ENCODE results near the gene TMEM147.

The TMEM147 gene, protein sequence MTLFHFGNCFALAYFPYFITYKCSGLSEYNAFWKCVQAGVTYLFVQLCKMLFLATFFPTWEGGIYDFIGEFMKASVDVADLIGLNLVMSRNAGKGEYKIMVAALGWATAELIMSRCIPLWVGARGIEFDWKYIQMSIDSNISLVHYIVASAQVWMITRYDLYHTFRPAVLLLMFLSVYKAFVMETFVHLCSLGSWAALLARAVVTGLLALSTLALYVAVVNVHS

GRCh38 chr19:35545001-35545854 is at the start of gene TMEM147:
Gene TMEM147, plus strand, starts transcription at chr19:35545626. Its CDS starts 114 bp downstream, at chr19:35545740.
- peak; percentile 86 to 88 for DNase-seq (ENCODE audit: low read depth in 2 of 2)

DNA sequence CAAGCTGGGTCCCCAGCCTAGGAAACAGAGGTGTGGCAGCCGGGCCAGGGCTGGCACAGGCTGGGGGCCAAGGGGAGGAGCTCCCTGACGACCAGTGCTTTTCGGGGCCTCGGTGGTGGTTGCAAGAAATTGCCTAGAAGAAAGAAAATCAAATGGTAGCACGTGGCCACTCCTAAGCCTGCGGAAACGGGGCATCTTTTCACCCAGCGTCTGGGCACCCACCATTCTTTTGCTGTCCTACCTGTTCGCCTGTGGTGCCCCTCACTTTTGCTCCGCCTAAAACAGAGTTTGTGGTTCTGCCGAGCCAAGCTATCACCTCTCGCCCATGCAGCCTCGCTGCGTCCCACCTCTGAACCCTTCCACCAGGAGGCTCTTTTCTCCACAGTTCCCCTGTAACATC is 48.0 kb upstream of the TMEM147 start:
- DNase-seq (ENCODE audit: low read depth in 2 of 2) = no peak

GRCh38 chr19:35498220-35498619 is 47.2 kb upstream of the TMEM147 start:
- no peak for DNase-seq (ENCODE audit: low read depth in 2 of 2)

DNA sequence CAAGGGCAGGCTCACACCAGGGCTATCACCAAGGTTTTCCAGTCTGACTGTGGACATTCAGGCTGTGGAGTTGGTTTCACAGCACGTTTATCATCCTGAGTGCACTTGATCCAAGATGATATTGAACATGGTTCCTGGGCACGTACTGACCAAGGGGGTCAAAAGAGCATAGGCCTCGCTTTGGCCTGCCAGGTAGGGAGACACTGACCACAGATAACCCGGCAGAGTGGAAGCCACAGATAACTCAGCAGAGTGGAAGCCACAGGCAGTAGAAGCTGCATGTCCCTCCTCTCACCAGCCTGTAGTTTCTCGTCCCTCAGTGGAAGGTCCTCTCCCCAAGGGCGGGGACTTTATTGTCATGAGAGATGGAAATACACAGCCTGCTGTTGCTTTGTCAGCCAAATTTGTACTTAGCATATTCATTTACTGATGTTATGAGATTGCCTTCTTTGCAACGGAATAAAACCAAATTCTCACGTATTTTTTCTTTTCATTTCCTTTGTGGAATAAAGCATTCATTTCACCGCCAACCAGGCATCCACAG is 46.4 kb upstream of the TMEM147 start:
- no peak for DNase-seq (ENCODE audit: low read depth in 2 of 2)

GRCh38 chr19:35500611-35501010 is 44.8 kb upstream of the TMEM147 start:
- DNase-seq (ENCODE audit: low read depth in 2 of 2) = no peak

- DNase-seq (ENCODE audit: low read depth in 2 of 2) = no peak
These were observed 43.7 kb upstream of the TMEM147 start for GRCh38 chr19:35501684-35502083.

GRCh38 chr19:35502751-35503150 is 42.7 kb upstream of the TMEM147 start:
- DNase-seq (ENCODE audit: low read depth in 2 of 2) = no peak

GRCh38 chr19:35506011-35506410 is 39.4 kb upstream of the TMEM147 start:
- DNase-seq (ENCODE audit: low read depth in 2 of 2) = no peak

DNA sequence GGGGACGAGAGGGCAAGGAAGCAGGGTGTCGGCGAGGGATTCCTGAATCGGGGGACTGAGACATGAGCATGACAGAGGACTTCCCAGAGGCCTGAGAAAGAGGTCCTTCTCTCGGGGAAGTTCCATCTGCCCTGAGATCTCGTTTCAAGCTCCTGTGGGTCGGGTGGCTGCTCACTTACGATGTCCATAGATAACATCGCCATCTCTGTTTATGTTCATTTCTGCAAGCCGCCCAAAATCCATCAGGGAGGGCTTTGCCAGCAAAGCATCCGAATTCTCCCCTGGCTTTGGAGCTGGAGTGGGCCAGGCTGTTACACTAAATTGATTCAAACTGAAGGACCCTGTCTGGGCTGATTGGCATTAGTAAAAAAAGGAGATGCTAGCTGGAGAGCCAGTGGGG is 37.9 kb upstream of the TMEM147 start:
- DNase-seq (ENCODE audit: low read depth in 2 of 2) = no peak

GRCh38 chr19:35508129-35508528 is 37.3 kb upstream of the TMEM147 start:
- DNase-seq (ENCODE audit: low read depth in 2 of 2) = no peak

DNA sequence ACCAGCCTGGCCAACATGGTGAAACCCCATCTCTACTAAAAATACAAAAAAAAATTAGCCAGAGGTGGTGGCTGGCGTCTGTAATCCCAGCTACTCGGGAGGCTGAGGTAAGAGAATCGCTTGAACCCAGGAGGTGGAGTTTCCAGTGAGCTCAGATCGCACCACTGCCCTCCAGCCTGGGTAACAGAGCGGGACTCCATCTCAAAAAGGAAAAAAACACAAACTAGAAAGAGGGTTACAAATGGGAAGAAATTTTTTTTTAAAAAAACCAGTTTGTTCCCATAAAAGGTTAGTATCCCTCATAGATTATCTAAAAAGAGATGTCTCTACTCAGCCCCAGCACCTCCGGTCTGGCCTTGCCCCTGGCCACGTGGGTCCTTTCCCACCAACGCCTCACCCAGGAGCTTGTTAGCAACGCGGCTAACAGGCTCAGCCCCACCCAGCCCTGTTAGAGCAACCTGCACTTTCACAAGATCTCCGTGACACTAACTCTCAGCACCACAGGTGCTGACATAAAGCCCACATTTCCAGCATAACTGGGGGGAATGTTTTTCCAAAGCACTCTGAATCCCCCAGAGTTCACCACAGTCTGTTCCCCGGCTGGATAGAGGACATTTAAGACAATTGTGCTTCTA is 36.3 kb upstream of the TMEM147 start:
- no peak for DNase-seq (ENCODE audit: low read depth in 2 of 2)

DNA sequence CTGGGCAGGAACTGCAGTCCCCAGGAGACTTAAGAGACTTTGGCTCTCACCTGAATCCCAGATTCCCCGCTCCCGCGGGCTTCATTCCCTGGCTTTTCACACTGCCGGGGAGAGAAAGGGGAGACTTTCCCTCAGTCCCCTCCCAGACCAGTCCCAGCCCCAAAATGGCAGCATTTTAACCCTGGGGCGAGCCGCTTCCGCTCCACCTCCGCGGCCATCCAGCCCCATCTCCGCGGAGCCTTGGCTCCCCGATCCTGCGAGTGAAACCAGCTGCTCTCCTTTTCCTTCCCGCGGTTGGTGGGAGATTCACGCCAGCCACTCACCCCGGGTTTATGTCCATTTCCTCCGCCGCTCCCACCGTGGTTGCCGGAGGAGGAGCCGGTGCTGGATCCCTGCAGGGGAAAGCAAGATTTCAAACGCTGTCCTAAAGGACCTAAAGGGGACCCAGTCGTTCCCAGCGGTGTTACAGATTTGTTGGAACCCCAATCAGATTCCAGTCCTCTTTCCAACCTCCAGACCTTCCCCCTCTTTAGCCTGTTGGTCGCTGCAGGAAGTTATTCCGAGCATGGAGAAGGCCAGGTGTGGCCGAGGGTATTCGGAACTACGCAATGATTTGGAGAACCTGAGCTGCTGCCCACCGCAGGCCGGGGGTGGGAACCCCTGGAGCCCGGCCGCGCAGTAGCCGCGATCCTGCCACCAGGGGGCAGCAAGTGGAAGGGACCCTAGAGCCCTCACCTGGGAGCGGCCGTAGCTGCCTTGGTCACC is 35.4 kb upstream of the TMEM147 start:
- peak; percentile 69 to 73 for DNase-seq (ENCODE audit: low read depth in 2 of 2)

DNA sequence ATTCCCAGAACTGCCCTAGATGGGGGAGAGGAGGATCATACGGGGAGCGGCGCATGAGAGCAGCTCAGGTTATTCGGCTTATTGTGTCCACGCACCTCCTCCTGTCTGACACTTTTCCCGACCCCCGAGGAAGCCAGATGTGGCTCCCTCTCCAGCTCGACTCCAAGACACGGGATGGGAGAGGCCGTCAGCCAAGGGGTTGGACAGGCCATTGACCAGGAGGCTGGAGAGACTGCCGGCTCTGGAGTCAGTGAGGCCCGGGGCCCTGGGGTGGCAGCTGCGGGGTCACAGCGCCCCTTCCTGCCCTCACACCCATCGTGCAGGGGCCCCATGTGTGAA is 34.8 kb upstream of the TMEM147 start:
- no peak for DNase-seq (ENCODE audit: low read depth in 2 of 2)

GRCh38 chr19:35511337-35511736 is 34.1 kb upstream of the TMEM147 start:
- no peak for DNase-seq (ENCODE audit: low read depth in 2 of 2)

DNA sequence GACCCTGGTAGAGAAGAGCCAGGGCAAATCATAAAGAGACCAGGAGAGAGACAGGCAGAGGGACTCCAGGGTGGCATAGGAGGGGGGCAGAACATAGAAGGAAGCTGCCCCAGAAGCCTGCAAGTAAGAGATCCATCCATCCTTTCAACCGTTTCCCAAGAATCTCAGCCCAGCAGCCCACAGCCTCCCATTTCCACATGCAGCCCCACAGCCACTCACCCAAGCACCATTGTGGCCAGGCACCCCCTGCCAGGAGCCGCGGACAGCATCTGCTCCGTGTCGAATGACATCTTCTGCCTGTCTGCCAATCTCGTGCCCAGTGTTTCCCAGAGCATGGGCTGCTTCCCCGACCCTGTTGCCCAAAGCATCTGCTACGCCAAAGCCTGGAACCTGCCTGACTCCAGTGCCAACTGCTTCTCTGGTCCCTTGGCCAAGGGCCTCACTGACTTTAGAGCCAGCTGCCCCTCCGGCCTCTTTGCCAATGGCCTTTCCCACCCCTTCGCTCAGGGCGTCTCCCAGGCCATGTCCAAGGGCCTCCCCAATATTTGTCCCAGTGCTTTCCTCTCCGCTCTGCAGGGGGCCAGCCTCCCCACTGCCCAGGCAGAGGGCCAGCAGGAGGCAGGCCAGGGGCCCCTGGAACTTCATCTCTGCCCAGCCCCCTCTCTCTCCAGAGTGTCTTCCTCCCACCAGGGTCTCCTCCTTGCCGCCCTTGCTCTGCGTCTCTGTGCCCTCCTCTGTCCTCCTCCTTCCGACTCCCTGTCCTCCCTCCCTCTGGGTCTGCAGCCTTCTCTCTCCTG is 32.4 kb upstream of the TMEM147 start:
- DNase-seq (ENCODE audit: low read depth in 2 of 2) = no peak

GRCh38 chr19:35513628-35514281 is 31.7 kb upstream of the TMEM147 start, which contains the start of gene DMKN:
Gene DMKN, minus strand, starts transcription at chr19:35513649. Its CDS starts 174 bp downstream, at chr19:35513475.
- no peak for DNase-seq (ENCODE audit: low read depth in 2 of 2)

DNA sequence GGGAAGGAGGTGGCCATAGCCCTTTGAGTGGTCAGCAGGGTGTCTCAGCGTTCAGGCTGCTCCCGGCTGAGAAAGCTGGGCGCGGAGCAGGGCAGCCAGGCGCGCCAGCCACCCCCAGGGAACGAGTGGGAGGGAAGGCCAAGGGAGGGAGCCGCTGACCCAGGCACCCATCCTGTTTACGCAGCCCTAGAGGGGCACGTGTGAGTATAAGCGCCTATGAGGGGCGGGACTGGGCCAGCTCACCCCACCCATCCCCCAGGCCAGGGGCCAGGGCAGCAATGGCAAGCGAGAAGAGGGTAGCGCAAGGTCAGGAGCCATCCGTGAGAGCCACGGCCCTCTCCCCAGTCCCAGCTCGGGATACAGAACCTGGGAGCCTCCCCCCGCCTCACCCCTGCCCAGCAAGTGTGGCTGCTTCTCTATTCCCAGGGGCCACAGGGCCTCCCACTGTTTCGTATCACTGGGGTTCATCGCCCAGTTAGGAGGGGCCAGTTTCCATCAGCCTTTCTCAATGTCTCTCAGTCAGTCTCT is 31.1 kb upstream of the TMEM147 start:
- no peak for DNase-seq (ENCODE audit: low read depth in 2 of 2)

- DNase-seq (ENCODE audit: low read depth in 2 of 2) = no peak
These were observed 29.1 kb upstream of the TMEM147 start for GRCh38 chr19:35516310-35516709.

DNA sequence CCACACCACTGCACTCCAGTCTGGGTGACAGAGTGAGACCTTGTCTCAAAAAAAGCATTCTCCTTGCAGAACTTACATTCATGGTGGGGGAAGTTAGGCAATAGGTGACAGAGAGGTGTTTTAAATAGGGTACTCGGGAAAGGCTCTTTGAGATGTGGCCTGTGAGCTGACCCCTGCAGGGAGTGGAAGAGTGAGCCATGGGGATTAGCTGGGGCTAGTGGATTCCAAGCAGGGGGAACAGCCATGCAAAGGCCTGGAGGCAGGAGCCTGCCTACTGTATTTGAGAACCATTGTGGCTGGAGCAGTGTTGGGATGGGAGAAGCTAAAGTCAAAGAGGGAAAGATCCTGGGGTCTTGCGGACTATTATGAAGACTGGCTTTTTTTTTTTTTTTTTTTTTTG is 28.1 kb upstream of the TMEM147 start:
- no peak for DNase-seq (ENCODE audit: low read depth in 2 of 2)

DNA sequence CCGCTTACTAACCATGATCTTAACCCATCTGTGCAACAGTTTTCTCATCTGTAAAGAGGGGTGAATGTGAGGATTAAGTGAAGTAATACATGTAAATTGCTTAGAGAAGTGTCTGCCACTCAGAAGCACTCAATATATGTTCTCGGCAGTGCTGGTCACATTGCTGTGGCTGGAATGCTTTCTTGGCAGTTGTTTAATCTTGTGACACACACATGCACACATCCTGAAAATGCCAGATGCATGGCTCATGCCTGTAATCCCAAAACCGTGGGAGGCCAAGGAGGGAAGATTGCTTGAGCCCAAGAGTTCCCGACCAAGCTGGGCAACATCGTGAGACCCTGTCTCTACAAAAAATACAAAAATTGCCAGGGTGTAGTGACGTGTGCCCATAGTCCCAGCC is 27.1 kb upstream of the TMEM147 start:
- DNase-seq (ENCODE audit: low read depth in 2 of 2) = no peak
